Activated naive CD4-positive, alpha-beta T cell treated with anti-CD3 and anti-CD28 coated beads, Interleukin-2, amount 50 U/mL, for 24 hours (primary cell): ENCODE data around the gene CEBPA.

ENCODE experiments used
- H3K27ac Mint-ChIP-seq: one replicate; pipeline ENCODE4 v1.8.0; 2021; ENCODE audit warnings: mild to moderate bottlenecking, mixed read lengths
- H3K27me3 Mint-ChIP-seq: one replicate; pipeline ENCODE4 v1.8.0; 2021; ENCODE audit warnings: mixed read lengths
- H3K36me3 Mint-ChIP-seq: one replicate; pipeline ENCODE4 v1.8.0; 2021; ENCODE audit warnings: mixed read lengths
- H3K4me1 Mint-ChIP-seq: one replicate; pipeline ENCODE4 v1.8.0; 2021; ENCODE audit warnings: mixed read lengths
- H3K4me3 Mint-ChIP-seq: one replicate; pipeline ENCODE4 v1.8.0; 2021; ENCODE audit warnings: mild to moderate bottlenecking, mixed read lengths
- H3K9me3 Mint-ChIP-seq: one replicate; pipeline ENCODE4 v1.8.0; 2021; ENCODE audit warnings: mixed read lengths

Gene CEBPA

GRCh38 chr19:33275933-33276619 is 26.3 kb downstream of the CEBPA start:
- H3K36me3 Mint-ChIP-seq: peaks cover 1% of the 10 kb centered on the region
- H3K9me3 Mint-ChIP-seq: no peaks in the 10 kb centered on the region

GRCh38 chr19:33275559-33275932 is 26.8 kb downstream of the CEBPA start:
- H3K4me1 Mint-ChIP-seq: peaks cover 13% of the 10 kb centered on the region
- H3K36me3 Mint-ChIP-seq: peaks cover 1% of the 10 kb centered on the region
- no peak overlapping the region for H3K27ac Mint-ChIP-seq
- H3K4me3 Mint-ChIP-seq: no peak overlapping the region
- H3K27me3 Mint-ChIP-seq: no peaks in the 10 kb centered on the region
- no peaks in the 10 kb centered on the region for H3K9me3 Mint-ChIP-seq

More at GRCh38 chr19:33275933-33276619, 26.3 kb downstream of the CEBPA start:
- Mint-ChIP-seq H3K4me1 (peaks cover 14% of the 10 kb centered on the region), H3K27ac (no peak overlapping the region), H3K4me3 (no peak overlapping the region), H3K27me3 (no peaks in the 10 kb centered on the region)

- Mint-ChIP-seq H3K36me3 (no peaks in the 10 kb centered on the region), H3K9me3 (no peaks in the 10 kb centered on the region), H3K27me3 (no peaks in the 10 kb centered on the region), H3K27ac (no peak overlapping the region), H3K4me1 (peaks cover 6% of the 10 kb centered on the region), H3K4me3 (no peak overlapping the region)
These were observed 27.4 kb downstream of the CEBPA start for GRCh38 chr19:33274663-33275558.

- H3K27me3 Mint-ChIP-seq: no peaks in the 10 kb centered on the region
- H3K4me1 Mint-ChIP-seq: peaks cover 6% of the 10 kb centered on the region
- H3K36me3 Mint-ChIP-seq: no peaks in the 10 kb centered on the region
- H3K4me3 Mint-ChIP-seq: no peak overlapping the region
- H3K27ac Mint-ChIP-seq: no peak overlapping the region
- H3K9me3 Mint-ChIP-seq: no peaks in the 10 kb centered on the region
These were observed 28.3 kb downstream of the CEBPA start for GRCh38 chr19:33273881-33274662.

GRCh38 chr19:33273065-33273736 is 29.1 kb downstream of the CEBPA start:
- no peaks in the 10 kb centered on the region for H3K36me3 Mint-ChIP-seq
- H3K27me3 Mint-ChIP-seq: no peaks in the 10 kb centered on the region
- no peak overlapping the region for H3K4me3 Mint-ChIP-seq
- H3K27ac Mint-ChIP-seq: no peak overlapping the region
- H3K9me3 Mint-ChIP-seq: no peaks in the 10 kb centered on the region
- H3K4me1 Mint-ChIP-seq: peaks cover 6% of the 10 kb centered on the region

GRCh38 chr19:33271246-33272021 is 30.9 kb downstream of the CEBPA start:
- Mint-ChIP-seq H3K9me3 (no peaks in the 10 kb centered on the region), H3K36me3 (no peaks in the 10 kb centered on the region), H3K27ac (no peak overlapping the region), H3K4me1 (peaks cover 6% of the 10 kb centered on the region), H3K27me3 (no peaks in the 10 kb centered on the region), H3K4me3 (no peak overlapping the region)

GRCh38 chr19:33270769-33271168 is 31.6 kb downstream of the CEBPA start:
- Mint-ChIP-seq H3K4me1 (peaks cover 6% of the 10 kb centered on the region), H3K36me3 (no peaks in the 10 kb centered on the region), H3K9me3 (no peaks in the 10 kb centered on the region), H3K4me3 (no peak overlapping the region), H3K27me3 (no peaks in the 10 kb centered on the region), H3K27ac (no peak overlapping the region)

GRCh38 chr19:33269016-33269415 is 33.3 kb downstream of the CEBPA start:
- peaks cover 2% of the 10 kb centered on the region for H3K4me1 Mint-ChIP-seq
- no peak overlapping the region for H3K27ac Mint-ChIP-seq
- H3K9me3 Mint-ChIP-seq: no peaks in the 10 kb centered on the region
- no peaks in the 10 kb centered on the region for H3K27me3 Mint-ChIP-seq
- H3K36me3 Mint-ChIP-seq: no peaks in the 10 kb centered on the region
- H3K4me3 Mint-ChIP-seq: no peak overlapping the region

- H3K36me3 Mint-ChIP-seq: no peaks in the 10 kb centered on the region
- no peaks in the 10 kb centered on the region for H3K27me3 Mint-ChIP-seq
- H3K4me3 Mint-ChIP-seq: no peak overlapping the region
- no peaks in the 10 kb centered on the region for H3K4me1 Mint-ChIP-seq
- H3K27ac Mint-ChIP-seq: no peak overlapping the region
- no peaks in the 10 kb centered on the region for H3K9me3 Mint-ChIP-seq
These were observed 34.0 kb downstream of the CEBPA start for GRCh38 chr19:33268162-33268991.

GRCh38 chr19:33267706-33268105 is 34.6 kb downstream of the CEBPA start:
- Mint-ChIP-seq H3K4me3 (no peak overlapping the region), H3K36me3 (no peaks in the 10 kb centered on the region), H3K27ac (no peak overlapping the region)

GRCh38 chr19:33266974-33267484 is 35.3 kb downstream of the CEBPA start:
- Mint-ChIP-seq H3K27me3 (peaks cover 4% of the 10 kb centered on the region), H3K4me1 (peaks cover 3% of the 10 kb centered on the region), H3K27ac (no peak overlapping the region), H3K36me3 (no peaks in the 10 kb centered on the region), H3K4me3 (no peak overlapping the region), H3K9me3 (no peaks in the 10 kb centered on the region)

More at GRCh38 chr19:33267706-33268105, 34.6 kb downstream of the CEBPA start:
- no peaks in the 10 kb centered on the region for H3K4me1 Mint-ChIP-seq
- peaks cover under 1% of the 10 kb centered on the region for H3K27me3 Mint-ChIP-seq
- no peaks in the 10 kb centered on the region for H3K9me3 Mint-ChIP-seq

GRCh38 chr19:33264881-33265445 is 37.4 kb downstream of the CEBPA start:
- Mint-ChIP-seq H3K27ac (no peak overlapping the region), H3K9me3 (no peaks in the 10 kb centered on the region)

GRCh38 chr19:33263325-33264023 is 38.9 kb downstream of the CEBPA start:
- no peak overlapping the region for H3K4me3 Mint-ChIP-seq
- H3K36me3 Mint-ChIP-seq: no peaks in the 10 kb centered on the region
- H3K27ac Mint-ChIP-seq: no peak overlapping the region
- H3K9me3 Mint-ChIP-seq: peaks cover 1% of the 10 kb centered on the region
- peaks cover 8% of the 10 kb centered on the region for H3K4me1 Mint-ChIP-seq
- H3K27me3 Mint-ChIP-seq: peaks cover 5% of the 10 kb centered on the region

More at GRCh38 chr19:33264881-33265445, 37.4 kb downstream of the CEBPA start:
- Mint-ChIP-seq H3K4me1 (peaks cover 8% of the 10 kb centered on the region), H3K27me3 (peaks cover 5% of the 10 kb centered on the region), H3K4me3 (no peak overlapping the region), H3K36me3 (no peaks in the 10 kb centered on the region)
